NT2/D1 (cell line): ENCODE data around the gene ESAM.

Source experiments
- DNase-seq: peaks from one replicate; pipeline ENCODE4 v3.0.0-alpha.2; 2011; ENCODE audit warnings: low read depth, low spot score
- H3K27me3 ChIP-seq: 2 replicates; pipeline ENCODE4 v1.6.0; 2011; ENCODE audit warnings: mild to moderate bottlenecking; ENCODE audit not compliant: insufficient read length, insufficient read depth
- H3K36me3 ChIP-seq: 2 replicates; pipeline ENCODE4 v1.6.1; 2011; ENCODE audit warnings: mild to moderate bottlenecking, low read length, mixed read lengths; ENCODE audit not compliant: insufficient read depth, insufficient read length
- H3K4me1 ChIP-seq: 2 replicates; pipeline ENCODE4 v1.5.1; 2011; ENCODE audit not compliant: insufficient read depth, insufficient read length
- H3K4me3 ChIP-seq: 2 replicates; pipeline ENCODE4 v1.5.1; 2011; ENCODE audit warnings: low read depth; ENCODE audit not compliant: insufficient read length
- H3K9ac ChIP-seq: 2 replicates; pipeline ENCODE4 v1.6.0; 2011; ENCODE audit warnings: low read depth; ENCODE audit not compliant: insufficient read length
- H3K9me3 ChIP-seq: 2 replicates; pipeline ENCODE4 v1.5.1; 2011; ENCODE audit warnings: mild to moderate bottlenecking, low read length; ENCODE audit not compliant: insufficient read depth
- SUZ12 ChIP-seq: IDR thresholded peaks from 2 replicates; pipeline ENCODE4 v1.6.1; 2011; ENCODE audit not compliant: insufficient read length, insufficient read depth; ENCODE audit errors: extremely low read depth
- YY1 ChIP-seq: IDR thresholded peaks from 2 replicates; pipeline ENCODE4 v1.6.1; 2011; ENCODE audit not compliant: insufficient read length, insufficient read depth
- ZNF274 ChIP-seq: IDR thresholded peaks from 2 replicates; pipeline ENCODE4 v1.6.1; 2011; ENCODE audit warnings: mild to moderate bottlenecking, low read depth, low read length

ESAM gene

GRCh38 chr11:124762105-124762623 lies at the start of gene ESAM:
ESAM (minus strand) TSS chr11:124762290; CDS start chr11:124762154, 136 bp downstream.
- TF ChIP-seq SUZ12 (no peak), YY1 (no peak), ZNF274 (no peak)
- Histone ChIP-seq H3K4me1 (peaks cover 3% of the 10 kb centered on the region), H3K36me3 (peaks cover 18% of the 10 kb centered on the region), H3K4me3 (peak within 1 kb of the TSS; percentile 57), H3K9me3 (no peaks in the 10 kb centered on the region; the same call in 1 of the 2 replicates), H3K27me3 (peaks cover 37% of the 10 kb centered on the region), H3K9ac (peak within 1 kb of the TSS; percentile 76)
- DNase-seq: no peak

- Histone ChIP-seq H3K4me3 (no peak overlapping the region), H3K9ac (no peak overlapping the region), H3K4me1 (no peaks in the 10 kb centered on the region), H3K27me3 (no peaks in the 10 kb centered on the region), H3K36me3 (no peaks in the 10 kb centered on the region), H3K9me3 (no peaks in the 10 kb centered on the region)
- DNase-seq: no peak
- TF ChIP-seq YY1 (no peak), SUZ12 (no peak), ZNF274 (no peak)
Measured at GRCh38 chr11:124811399-124812125, 49.5 kb upstream of the ESAM start.

GRCh38 chr11:124807660-124808270 lies 45.7 kb upstream of the ESAM start:
- Histone ChIP-seq H3K4me3 (no peak overlapping the region), H3K4me1 (no peaks in the 10 kb centered on the region), H3K36me3 (peaks cover 2% of the 10 kb centered on the region), H3K9ac (no peak overlapping the region), H3K27me3 (no peaks in the 10 kb centered on the region), H3K9me3 (no peaks in the 10 kb centered on the region)
- TF ChIP-seq YY1: no peak
- TF ChIP-seq ZNF274: no peak
- TF ChIP-seq SUZ12: no peak
- DNase-seq: no peak

GRCh38 chr11:124807201-124807600 lies 45.1 kb upstream of the ESAM start:
- H3K9me3 ChIP-seq: no peaks in the 10 kb centered on the region
- no peak overlapping the region for H3K9ac ChIP-seq
- no peaks in the 10 kb centered on the region for H3K27me3 ChIP-seq
- no peaks in the 10 kb centered on the region for H3K4me1 ChIP-seq
- DNase-seq: no peak
- H3K36me3 ChIP-seq: peaks cover 2% of the 10 kb centered on the region
- no peak overlapping the region for H3K4me3 ChIP-seq
- no peak for TF ChIP-seq ZNF274
- TF ChIP-seq YY1: no peak
- TF ChIP-seq SUZ12: no peak

- Histone ChIP-seq H3K9me3 (no peaks in the 10 kb centered on the region), H3K4me1 (no peaks in the 10 kb centered on the region), H3K36me3 (peaks cover 2% of the 10 kb centered on the region), H3K27me3 (no peaks in the 10 kb centered on the region), H3K4me3 (no peak overlapping the region), H3K9ac (no peak overlapping the region)
- DNase-seq: no peak
- TF ChIP-seq SUZ12: no peak
- TF ChIP-seq ZNF274: no peak
- TF ChIP-seq YY1: no peak
Measured at GRCh38 chr11:124804884-124805283, 42.8 kb upstream of the ESAM start.

GRCh38 chr11:124801636-124802312 lies 39.7 kb upstream of the ESAM start:
- H3K4me1 ChIP-seq: no peaks in the 10 kb centered on the region
- no peak overlapping the region for H3K9ac ChIP-seq
- H3K27me3 ChIP-seq: no peaks in the 10 kb centered on the region
- TF ChIP-seq ZNF274: no peak
- H3K36me3 ChIP-seq: peaks cover 2% of the 10 kb centered on the region
- no peak for DNase-seq
- H3K4me3 ChIP-seq: no peak overlapping the region
- no peaks in the 10 kb centered on the region for H3K9me3 ChIP-seq

GRCh38 chr11:124801014-124801413 lies 38.9 kb upstream of the ESAM start:
- Histone ChIP-seq H3K36me3 (peaks cover 2% of the 10 kb centered on the region), H3K9me3 (no peaks in the 10 kb centered on the region), H3K4me3 (peak overlapping the region; percentile 78), H3K4me1 (no peaks in the 10 kb centered on the region), H3K27me3 (no peaks in the 10 kb centered on the region), H3K9ac (peak overlapping the region; percentile 92)
- TF ChIP-seq SUZ12: no peak
- no peak for TF ChIP-seq ZNF274
- no peak for TF ChIP-seq YY1
- DNase-seq: no peak
